Cardiac septum (tissue), 1 donor: ENCODE data around the gene MAP1B. TPM values are rescaled to one million over a fixed set of nuclear protein-coding genes. Genes with fewer than 3 reads are reported as not detected.
A peak's percentile ranks its signal among the peaks of the same experiment; 100 is the strongest.

Experiments used
- DNase-seq: peaks from one replicate; pipeline ENCODE4 v3.0.0-alpha.2; 2020; ENCODE audit warnings: low spot score
- intact Hi-C: fragments of 100-400 bp; cut with DNase I; formaldehyde crosslinking; loops from one replicate; pipeline ENCODE4 v1.14.0; 2022
- total RNA-seq: library from RNA; stranded (reverse); fragmentation: NEBNext Ultra II Directional; extraction: Animal tissue kit (Norgen Biotek cat#: 25700); gene quantifications from one replicate; pipeline ENCODE4 v1.2.1, GENCODE V29; 2021
- donor health status: DM: no; HTN: no; CAD: no.

Gene MAP1B
- total RNA-seq, 1 donor from 2014 or later: 217 TPM

- intact Hi-C loops: no loop called here
- DNase-seq: no peak
Observed at GRCh38 chr5:72093217-72093616, 14.1 kb upstream of the MAP1B start.

- no peak for DNase-seq
- intact Hi-C loops: no loop called here
Observed at GRCh38 chr5:72093824-72094223, 13.5 kb upstream of the MAP1B start.

GRCh38 chr5:72096602-72097188 lies 10.6 kb upstream of the MAP1B start:
- intact Hi-C loops: no loop called here
- no peak for DNase-seq

- intact Hi-C loops: no loop called here
Observed at GRCh38 chr5:72101828-72102227, 5.4 kb upstream of the MAP1B start.

GRCh38 chr5:72106817-72107130 lies 501 bp upstream of the MAP1B start:
- intact Hi-C loops: loop anchor here (2.0 to 5.0 kb wide), 2 partner anchors 179 to 324 kb away; no protein-coding TSS in a partner anchor
- no peak for DNase-seq

More at GRCh38 chr5:72101828-72102227, 5.4 kb upstream of the MAP1B start:
- no peak for DNase-seq

- intact Hi-C loops: loop anchor here (2.0 to 5.0 kb wide), 2 partner anchors 181 to 325 kb away; no protein-coding TSS in a partner anchor
- DNase-seq: no peak
Observed at GRCh38 chr5:72107901-72108201, 576 bp downstream of the MAP1B start.

GRCh38 chr5:72108202-72109061 lies 1.2 kb downstream of the MAP1B start:
- peak; percentile 88 for DNase-seq
- intact Hi-C loops: loop anchor here (5.0 kb wide), 1 partner anchor 181 kb away; no protein-coding TSS in a partner anchor

- intact Hi-C loops: loop anchor here (5.0 kb wide), 1 partner anchor 182 kb away; no protein-coding TSS in a partner anchor
- DNase-seq: no peak
Observed at GRCh38 chr5:72109062-72109411, 1.8 kb downstream of the MAP1B start.

- DNase-seq: no peak
- intact Hi-C loops: loop anchor here (5.0 kb wide), 1 partner anchor 182 kb away; no protein-coding TSS in a partner anchor
Observed at GRCh38 chr5:72109625-72110024, 2.4 kb downstream of the MAP1B start.

GRCh38 chr5:72110394-72111013 lies 3.2 kb downstream of the MAP1B start:
- no peak for DNase-seq
- intact Hi-C loops: no loop called here

GRCh38 chr5:72112389-72112788 lies 5.1 kb downstream of the MAP1B start:
- intact Hi-C loops: no loop called here
- DNase-seq: no peak

GRCh38 chr5:72114629-72115028 lies 7.4 kb downstream of the MAP1B start:
- no peak for DNase-seq
- intact Hi-C loops: no loop called here

- intact Hi-C loops: no loop called here
- no peak for DNase-seq
Observed at GRCh38 chr5:72115296-72115695, 8.0 kb downstream of the MAP1B start.

- no peak for DNase-seq
Observed at GRCh38 chr5:72117307-72117706, 10.0 kb downstream of the MAP1B start.

GRCh38 chr5:72121052-72121779 lies 13.9 kb downstream of the MAP1B start:
- intact Hi-C loops: no loop called here
- no peak for DNase-seq

More at GRCh38 chr5:72117307-72117706, 10.0 kb downstream of the MAP1B start:
- intact Hi-C loops: no loop called here

GRCh38 chr5:72121780-72122445 lies 14.6 kb downstream of the MAP1B start:
- intact Hi-C loops: no loop called here
- DNase-seq: no peak

- intact Hi-C loops: no loop called here
Observed at GRCh38 chr5:72122602-72123001, 15.3 kb downstream of the MAP1B start.

GRCh38 chr5:72123764-72124376 lies 16.6 kb downstream of the MAP1B start:
- intact Hi-C loops: no loop called here
- DNase-seq: no peak

More at GRCh38 chr5:72122602-72123001, 15.3 kb downstream of the MAP1B start:
- no peak for DNase-seq
